NCI-H2029 treated with DMSO at 0.1 percent for 48 hours (cell line): Measurements from ENCODE around the gene B4GAT1.
"Not testable (repeated sequence)": the region's sequence is repeated elsewhere in the genome, so short reads cannot be mapped to it uniquely, and the experiment has no call there.

Experiments used
- DNase-seq: peaks from one replicate; lab custom pipeline; 2025; lab: John Stamatoyannopoulos, UW

B4GAT1 gene

GRCh38 chr11:66363187-66363601, 15.8 kb upstream of the B4GAT1 start:
- DNase-seq, result no peak

- no peak for DNase-seq
Measured at GRCh38 chr11:66362481-66363147, 15.2 kb upstream of the B4GAT1 start.

GRCh38 chr11:66361502-66361941, 14.1 kb upstream of the B4GAT1 start:
- DNase-seq, result no peak

GRCh38 chr11:66360406-66361073, 13.1 kb upstream of the B4GAT1 start:
- no peak for DNase-seq

- no peak for DNase-seq
Measured at GRCh38 chr11:66359662-66360087, 12.2 kb upstream of the B4GAT1 start.

- DNase-seq, result not testable (repeated sequence)
Measured at GRCh38 chr11:66350560-66351235, 3.3 kb upstream of the B4GAT1 start.

- no peak for DNase-seq
Measured at GRCh38 chr11:66349084-66349386, 1.6 kb upstream of the B4GAT1 start.

GRCh38 chr11:66346476-66347424, 679 bp downstream of the B4GAT1 start:
- DNase-seq, result no peak

- DNase-seq, result no peak
Measured at GRCh38 chr11:66345316-66345649, 2.1 kb downstream of the B4GAT1 start.

GRCh38 chr11:66344550-66345315, 2.7 kb downstream of the B4GAT1 start, which contains the start of gene BRMS1:
Gene BRMS1, minus strand, starts transcription at chr11:66345104. Its CDS starts 2,870 bp downstream, at chr11:66342234.
- peak; percentile 40 for DNase-seq

GRCh38 chr11:66343176-66343575, 4.3 kb downstream of the B4GAT1 start:
- no peak for DNase-seq

GRCh38 chr11:66341502-66342126, 5.8 kb downstream of the B4GAT1 start:
- DNase-seq, result no peak

GRCh38 chr11:66340596-66341501, 6.6 kb downstream of the B4GAT1 start:
- DNase-seq, result no peak

- no peak for DNase-seq
Measured at GRCh38 chr11:66339686-66340483, 7.5 kb downstream of the B4GAT1 start.

- no peak for DNase-seq
Measured at GRCh38 chr11:66339162-66339675, 8.2 kb downstream of the B4GAT1 start.

- DNase-seq, result no peak
Measured at GRCh38 chr11:66338276-66339161, 8.9 kb downstream of the B4GAT1 start.

- DNase-seq, result no peak
Measured at GRCh38 chr11:66337103-66337899, 10.1 kb downstream of the B4GAT1 start.
